HCT116 (cell line): Measurements from ENCODE around the gene KNDC1. TPM values are rescaled to one million over a fixed set of nuclear protein-coding genes. Genes with fewer than 3 reads are reported as not detected.

Experiments
- ATAC-seq: fragments of 200-7000 bp; cut with Tn5 transposase; 2 replicates; pipeline ENCODE4 v1.9.1; 2020; ENCODE audit warnings: mild to moderate bottlenecking, moderate library complexity
- BruUV-seq: library from RNA; stranded (reverse); fragments of 400-500 nt; replicated peaks from 2 replicates; lab custom pipeline; 2021; lab: Mats Ljungman, UMichigan
- CTCF ChIA-PET: fragments of 300-600 bp; sonication (Branson Sonifier 250); formaldehyde crosslinking; loops from one replicate; lab custom pipeline; 2021; ENCODE audit warnings: antibody characterized with exemption; lab: Charles Lee
- POLR2A ChIA-PET: fragments of 300-600, 350-600 bp; sonication (Branson Sonifier 250); formaldehyde crosslinking; loops from one replicate; lab custom pipeline; 2021; ENCODE audit warnings: antibody characterized with exemption; lab: Charles Lee
- RAD21 ChIA-PET, 2 experiments: fragments of 300-600 bp; sonication (Branson Sonifier 250); formaldehyde crosslinking; loops; one replicate each; lab custom pipeline; 2023; ENCODE audit warnings: low total read pairs in 2 of 2; ENCODE audit not compliant: uncharacterized antibody in 2 of 2, unreplicated experiment in 2 of 2, low non-redundant PET in 1 of 2; lab: Charles Lee
- DNase-seq: peaks from one replicate; pipeline ENCODE4 v3.0.0-alpha.2; 2010; ENCODE audit warnings: low read depth, low spot score
- H2AFZ ChIP-seq: fragments of 200-600 bp; shearing (Covaris generic), sonication (generic); 2 replicates; pipeline ENCODE4 v1.6.1; 2017; ENCODE audit warnings: low read depth, mixed run types, mixed read lengths, antibody characterized with exemption, low read length; ENCODE audit not compliant: poor library complexity, severe bottlenecking
- H3K27ac ChIP-seq: 2 replicates; pipeline ENCODE4 v1.5.1; 2012; ENCODE audit warnings: low read depth, low read length
- H3K27me3 ChIP-seq: fragments of 200-600 bp; sonication (generic); 2 replicates; pipeline ENCODE4 v1.6.1; 2016; ENCODE audit warnings: mixed run types, low read length, mixed read lengths; ENCODE audit not compliant: insufficient read depth
- H3K36me3 ChIP-seq, 2 experiments: fragments of 200-500 bp in 1 of 2; fragments of 200-600 bp in 1 of 2; sonication (Bioruptor generic) in 1 of 2; sonication (generic) in 1 of 2; 2 replicates each; pipeline versions ENCODE4 v1.5.1 to v1.6.1; 2014 to 2016; ENCODE audit warnings: low read length in 2 of 2, inconsistent platforms in 1 of 2, mixed read lengths in 1 of 2, mixed run types in 1 of 2; ENCODE audit not compliant: insufficient read depth in 2 of 2, control insufficient read depth in 1 of 2
- H3K4me1 ChIP-seq, 2 experiments: fragments of 200-600 bp in 1 of 2; sonication (generic) in 1 of 2; 2 replicates each; pipeline versions ENCODE4 v1.5.1 to v1.6.1; 2012 to 2017; ENCODE audit warnings: low read length in 2 of 2, inconsistent platforms in 1 of 2, mild to moderate bottlenecking in 1 of 2, mixed read lengths in 1 of 2, mixed run types in 1 of 2, moderate library complexity in 1 of 2; ENCODE audit not compliant: insufficient read depth in 2 of 2, control insufficient read depth in 1 of 2
- H3K4me2 ChIP-seq: fragments of 200-600 bp; sonication (generic); 2 replicates; pipeline ENCODE4 v1.6.1; 2017; ENCODE audit warnings: mixed run types, low read length, mixed read lengths
- H3K4me3 ChIP-seq, 2 experiments: fragments of 200-600 bp in 1 of 2; sonication (generic) in 1 of 2; replicated peaks in 1 of 2; 2 replicates each; pipeline ENCODE4 v1.5.1; 2011 to 2016; ENCODE audit warnings: low read length in 2 of 2, control low read depth in 1 of 2, low read depth in 1 of 2, mild to moderate bottlenecking in 1 of 2, mixed read lengths in 1 of 2, mixed run types in 1 of 2
- H3K79me2 ChIP-seq: fragments of 200-600 bp; sonication (generic); 2 replicates; pipeline ENCODE4 v1.6.1; 2017; ENCODE audit warnings: mild to moderate bottlenecking, mixed run types, low read length, moderate library complexity, mixed read lengths; ENCODE audit not compliant: insufficient read depth
- H3K9ac ChIP-seq: fragments of 200-600 bp; sonication (generic); 2 replicates; pipeline ENCODE4 v1.6.1; 2016; ENCODE audit warnings: low read length, mixed read lengths
- H3K9me2 ChIP-seq: fragments of 200-600 bp; sonication (generic), shearing (Covaris generic); 2 replicates; pipeline ENCODE4 v1.6.1; 2017; ENCODE audit warnings: mixed run types, mild to moderate bottlenecking, moderate library complexity; ENCODE audit not compliant: insufficient read depth
- H3K9me3 ChIP-seq, 2 experiments: fragments of 200-500 bp in 1 of 2; fragments of 200-600 bp in 1 of 2; sonication (Bioruptor generic) in 1 of 2; sonication (generic) in 1 of 2; 2 replicates each; pipeline ENCODE4 v1.6.1; 2014 to 2017; ENCODE audit warnings: low read length in 2 of 2, mixed read lengths in 2 of 2, inconsistent platforms in 1 of 2, low read depth in 1 of 2, mild to moderate bottlenecking in 1 of 2, mixed run types in 1 of 2, moderate library complexity in 1 of 2; ENCODE audit not compliant: control insufficient read depth in 1 of 2, insufficient read depth in 1 of 2
- H4K20me1 ChIP-seq: fragments of 200-600 bp; sonication (generic), shearing (Covaris generic); 2 replicates; pipeline ENCODE4 v1.6.1; 2017; ENCODE audit warnings: mixed run types, mild to moderate bottlenecking, moderate library complexity; ENCODE audit not compliant: insufficient read depth
- EGR1 ChIP-seq: IDR thresholded peaks from 2 replicates; pipeline ENCODE4 v1.6.1; 2012; ENCODE audit warnings: low read depth
- EZH2 ChIP-seq: fragments of 200-600 bp; sonication (generic); IDR thresholded peaks from 2 replicates; pipeline ENCODE4 v1.6.1; 2017; ENCODE audit warnings: antibody characterized with exemption, mixed run types
- JUND ChIP-seq: IDR thresholded peaks from 2 replicates; pipeline ENCODE4 v1.6.1; 2012
- POLR2AphosphoS5 ChIP-seq: IDR thresholded peaks from 2 replicates; pipeline ENCODE4 v1.6.1; 2011; ENCODE audit warnings: mild to moderate bottlenecking, low read depth, low read length, moderate library complexity
- SRF ChIP-seq: IDR thresholded peaks from 2 replicates; pipeline ENCODE4 v1.6.1; 2012; ENCODE audit warnings: low read depth
- TCF7L2 ChIP-seq: IDR thresholded peaks from 2 replicates; pipeline ENCODE4 v1.7.0; 2011; ENCODE audit warnings: borderline replicate concordance, inconsistent platforms; ENCODE audit not compliant: insufficient read depth, insufficient read length; ENCODE audit errors: extremely low read depth
- intact Hi-C: fragments of 100-400 bp; cut with micrococcal nuclease; formaldehyde crosslinking; loops from 2 replicates; pipeline ENCODE4 v1.10.0; 2022
- total RNA-seq: library from RNA; stranded (reverse); gene quantifications from one replicate; pipeline ENCODE4 v1.2.1, GENCODE V29; 2021; ENCODE audit not compliant: unreplicated experiment

Gene KNDC1
- total RNA-seq, 1 experiment from 2014 or later = 3.6 TPM

DNA sequence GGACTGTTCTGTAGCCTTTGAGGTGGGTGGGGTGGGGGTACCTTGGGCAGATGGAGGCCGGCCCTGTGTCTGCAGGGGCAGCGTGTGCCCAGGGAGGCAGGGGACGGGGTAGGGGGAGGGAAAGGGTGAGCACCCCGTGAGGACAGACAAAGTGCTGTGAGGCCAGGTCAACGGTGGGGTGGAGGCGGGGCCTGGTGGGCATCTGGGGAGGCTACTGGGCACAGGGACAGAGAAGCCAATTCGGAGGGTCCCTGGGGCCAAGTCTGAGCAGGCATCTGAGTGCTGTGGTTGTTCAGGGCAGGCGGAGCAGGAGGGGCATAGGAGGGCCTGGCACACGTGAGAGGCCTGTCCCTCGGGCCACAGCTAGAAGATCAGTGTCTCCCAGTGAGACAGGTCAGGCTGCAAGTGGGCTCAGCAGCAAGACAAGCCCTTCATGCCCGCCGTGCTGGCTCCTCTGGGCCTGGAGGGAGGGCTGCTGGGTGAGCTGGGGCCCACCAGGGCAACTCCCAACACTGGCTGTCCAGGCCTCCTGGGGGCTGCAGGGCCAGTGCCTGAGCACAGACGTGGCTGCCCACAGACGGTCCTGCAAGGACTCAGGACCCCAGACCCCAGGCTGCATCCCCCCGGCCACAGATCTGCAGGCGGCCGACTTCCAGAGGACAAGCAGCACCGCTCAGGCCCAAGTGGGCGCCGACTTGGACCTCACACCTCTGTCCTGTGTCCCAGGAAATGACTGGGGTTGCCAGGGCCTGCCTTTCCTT is 26.4 kb upstream of the KNDC1 start:
- no peaks in the 10 kb centered on the region for H3K9me3 ChIP-seq
- H4K20me1 ChIP-seq = no peaks in the 10 kb centered on the region
- H3K79me2 ChIP-seq = no peaks in the 10 kb centered on the region
- no peak for ATAC-seq
- H3K27me3 ChIP-seq = no peaks in the 10 kb centered on the region
- TF ChIP-seq EGR1 (no peak), SRF (no peak), JUND (no peak), POLR2AphosphoS5 (no peak), EZH2 (no peak), TCF7L2 (no peak)
- H3K4me3 ChIP-seq = no peak overlapping the region
- no peaks in the 10 kb centered on the region for H3K36me3 ChIP-seq
- no peak overlapping the region for H3K9ac ChIP-seq
- intact Hi-C loops = no loop called here
- H3K4me1 ChIP-seq = no peaks in the 10 kb centered on the region
- DNase-seq = no peak
- ChIA-PET POLR2A (no interaction called here), RAD21 (no interaction called here), CTCF (interaction anchor here (0.9 kb wide), 1 partner anchor 10 kb away, joined by 4 read pairs; no protein-coding TSS in a partner anchor)
- no peak overlapping the region for H3K4me2 ChIP-seq
- H3K27ac ChIP-seq = no peak overlapping the region
- no peaks in the 10 kb centered on the region for H3K9me2 ChIP-seq
- no TSS peak for BruUV-seq
- H2AFZ ChIP-seq = no peak overlapping the region

DNA sequence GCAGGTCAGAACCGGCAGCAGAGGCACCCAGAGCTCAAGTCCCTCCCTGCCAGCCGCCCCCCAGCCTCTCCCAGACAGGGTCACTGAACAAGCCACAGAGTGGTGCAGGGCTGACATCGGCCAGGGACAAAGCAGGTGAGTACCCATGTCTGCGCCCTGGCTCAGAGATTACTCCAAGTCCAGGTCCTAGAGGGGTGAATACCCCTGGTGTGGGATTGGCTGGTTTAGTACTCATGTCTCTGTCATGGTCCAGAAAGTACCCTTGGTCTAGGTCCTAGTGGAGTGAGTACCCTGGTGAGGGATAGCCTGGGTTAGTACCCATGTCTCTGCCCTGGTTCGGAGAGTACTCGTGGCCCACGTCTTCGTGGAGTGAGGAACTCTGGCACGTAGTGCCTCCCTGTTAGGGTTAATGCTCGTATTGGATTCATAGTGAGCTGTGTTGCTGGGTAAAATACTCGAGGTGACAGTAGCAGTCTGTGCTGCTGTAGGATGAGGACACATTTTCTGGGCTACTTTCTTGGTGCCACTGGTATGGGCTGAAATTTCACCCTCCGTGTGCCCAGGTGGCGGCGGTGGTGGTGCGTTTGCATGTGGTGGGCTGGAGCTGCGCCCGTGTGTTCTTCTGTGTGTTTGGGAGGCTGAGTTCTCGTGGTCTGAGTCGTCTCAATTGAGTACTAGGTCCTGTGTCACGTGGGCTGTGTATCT is 25.5 kb upstream of the KNDC1 start:
- Histone ChIP-seq H3K4me1 (peaks cover 0 to 2% of the 10 kb centered on the region in 2 experiments; a peak in 1 of 4 replicates), H3K9me2 (no peaks in the 10 kb centered on the region), H3K36me3 (no peaks in the 10 kb centered on the region), H3K27ac (no peak overlapping the region), H2AFZ (no peak overlapping the region), H3K27me3 (no peaks in the 10 kb centered on the region), H3K9ac (no peak overlapping the region), H4K20me1 (no peaks in the 10 kb centered on the region), H3K4me3 (no peak overlapping the region), H3K79me2 (no peaks in the 10 kb centered on the region), H3K9me3 (no peaks in the 10 kb centered on the region), H3K4me2 (no peak overlapping the region)
- no peak for DNase-seq
- intact Hi-C loops = no loop called here
- POLR2A ChIA-PET = no interaction called here
- RAD21 ChIA-PET = no interaction called here
- ATAC-seq = no peak
- TF ChIP-seq EZH2 = no peak
- CTCF ChIA-PET = no interaction called here
- BruUV-seq = no TSS peak
